NCI-H1436 (cell line): ENCODE data around the gene VCPKMT.
"Not testable (repeated sequence)": the region's sequence is repeated elsewhere in the genome, so short reads cannot be mapped to it uniquely, and the experiment has no call there.

Experiments used
- DNase-seq: peaks from one replicate; lab custom pipeline; 2025; lab: John Stamatoyannopoulos, UW

Gene VCPKMT

DNA sequence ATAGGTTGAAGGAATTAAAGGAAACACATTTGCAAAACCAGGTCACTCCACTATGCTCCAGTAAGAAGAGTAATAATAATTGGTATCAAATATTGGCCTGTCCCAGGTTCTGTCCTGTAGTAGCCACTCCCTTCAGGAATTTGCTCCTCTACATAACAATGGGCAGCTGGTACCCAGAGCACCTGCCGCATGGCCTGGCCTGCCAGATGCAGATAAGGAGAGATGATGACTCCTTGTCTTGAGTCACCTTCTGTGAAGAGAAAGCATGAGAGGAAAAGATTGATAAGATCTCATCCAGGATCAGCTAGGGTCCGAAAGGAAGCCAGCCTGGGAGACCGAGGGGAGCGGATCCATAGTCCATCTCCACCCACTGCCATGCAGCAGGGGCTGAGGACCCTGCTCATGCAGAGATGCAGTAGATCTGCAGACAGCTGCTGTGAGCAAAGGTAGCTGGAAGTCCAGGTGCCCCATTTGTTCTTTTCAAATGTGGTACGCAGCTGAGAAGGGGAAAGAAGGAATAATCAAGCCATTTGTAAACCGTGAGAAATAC is 24.3 kb downstream of the VCPKMT start:
- no peak for DNase-seq

- DNase-seq = no peak
Observed at GRCh38 chr14:50091240-50091913, 25.0 kb downstream of the VCPKMT start.

DNA sequence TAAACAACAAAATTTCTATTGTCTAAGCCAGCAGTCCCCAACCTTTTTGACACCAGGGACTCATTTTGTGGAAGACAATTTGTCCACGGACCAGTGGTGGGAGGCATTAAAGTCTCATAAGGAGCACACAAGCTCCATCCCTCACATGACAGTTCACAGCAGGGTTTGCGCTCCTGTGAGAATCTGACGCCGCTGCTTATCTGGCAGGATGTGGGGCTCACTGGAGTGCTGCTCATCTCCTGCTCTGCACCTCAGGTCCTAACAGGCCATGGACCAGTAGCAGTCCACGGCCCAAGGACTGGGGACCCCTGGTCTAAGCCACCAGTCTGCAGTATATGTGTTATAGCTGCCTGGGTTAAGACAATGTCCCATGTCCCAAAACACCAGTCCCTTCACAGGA is 27.2 kb downstream of the VCPKMT start:
- no peak for DNase-seq

DNA sequence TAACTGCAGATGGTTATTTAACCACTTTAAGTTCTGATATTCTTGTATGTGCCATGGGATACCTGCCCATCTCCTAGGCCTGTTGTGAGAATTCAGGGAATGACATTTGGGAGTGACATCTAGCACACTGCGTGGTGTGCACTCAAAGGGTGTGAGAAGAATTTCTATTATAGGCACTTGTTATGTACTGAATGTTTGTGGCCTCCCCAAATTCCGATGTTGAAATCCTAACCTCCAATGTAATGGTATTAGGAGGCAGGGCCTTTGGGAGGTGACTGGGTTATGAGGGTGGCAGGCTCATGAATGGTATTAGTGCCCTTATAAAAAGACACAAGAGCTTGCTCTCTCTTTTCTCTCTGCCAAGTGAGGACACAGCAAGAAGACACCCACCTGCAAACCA is 27.6 kb downstream of the VCPKMT start:
- DNase-seq = no peak

- no peak for DNase-seq
Observed at GRCh38 chr14:50088117-50088515, 28.3 kb downstream of the VCPKMT start.

DNA sequence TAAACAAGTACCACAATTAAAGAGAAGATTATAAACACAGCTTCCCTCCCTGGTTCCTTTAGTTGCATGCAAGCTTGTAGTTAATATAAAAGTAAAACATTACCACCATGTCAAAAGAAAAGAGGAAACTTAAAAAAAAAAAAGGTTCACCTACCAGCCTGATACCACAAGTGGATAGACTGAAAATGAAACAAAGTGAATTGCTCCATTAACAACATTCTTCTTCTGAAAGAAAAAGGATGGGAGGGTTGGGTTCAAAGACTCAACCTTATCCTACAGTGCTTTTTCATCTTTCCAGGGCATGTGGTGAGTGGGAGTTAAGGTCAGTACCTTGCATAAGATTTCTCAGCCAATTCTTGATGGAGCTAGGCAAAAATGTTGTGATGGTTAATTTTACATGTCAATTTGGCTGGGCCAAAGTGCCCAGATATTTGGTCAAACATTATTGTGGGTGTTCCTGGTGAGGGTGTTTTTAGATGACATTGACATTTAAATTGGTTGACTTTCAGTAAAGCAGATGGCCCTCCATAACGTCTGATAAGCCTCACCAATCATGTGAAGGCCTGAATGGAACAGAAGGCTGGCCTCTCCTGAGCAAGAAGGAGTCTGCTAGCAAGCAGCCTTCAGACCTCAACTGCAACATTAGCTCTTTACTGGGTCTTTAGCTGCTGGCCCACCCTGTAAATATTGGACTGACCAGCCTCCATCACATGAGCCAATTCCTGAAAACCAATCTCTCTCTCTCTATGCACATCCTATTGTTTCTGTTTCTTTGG is 28.8 kb downstream of the VCPKMT start:
- no peak for DNase-seq

- DNase-seq = no peak
Observed at GRCh38 chr14:50086321-50086711, 30.1 kb downstream of the VCPKMT start.

DNA sequence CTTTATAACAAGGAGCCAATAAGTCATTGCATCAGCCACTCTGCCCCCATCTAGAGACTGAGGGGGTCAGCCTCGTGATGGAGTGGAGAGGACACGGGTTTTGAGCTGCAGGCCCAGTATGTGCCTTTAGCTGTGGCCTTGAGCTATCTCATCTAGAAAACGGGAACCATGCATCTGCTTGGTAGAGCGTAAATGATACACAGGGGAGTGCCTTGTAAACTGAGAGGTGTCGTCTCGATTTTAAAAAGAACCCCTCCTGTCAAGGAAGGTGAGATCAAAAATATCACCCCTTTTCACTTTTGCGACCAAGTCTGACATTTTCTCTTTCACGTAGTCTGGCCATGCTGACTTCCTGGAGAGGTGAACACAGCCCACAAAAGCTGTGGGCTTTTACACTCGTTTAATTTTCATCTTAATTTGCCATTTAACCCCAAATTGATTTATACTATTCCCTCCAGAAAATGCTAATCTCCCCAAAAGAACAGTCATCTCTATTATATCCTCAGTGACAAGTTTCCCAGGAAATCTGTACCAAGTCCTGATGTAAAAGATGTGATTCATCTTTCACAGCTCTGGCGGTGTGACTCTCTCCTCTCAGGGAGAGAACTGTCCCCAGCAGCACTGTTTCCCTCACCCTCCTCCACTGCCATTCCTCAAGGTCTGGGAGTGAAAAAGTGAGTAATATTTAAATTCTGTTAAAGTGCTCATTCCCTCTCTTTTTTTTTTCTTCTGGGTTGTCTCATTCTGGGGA is 30.6 kb downstream of the VCPKMT start:
- no peak for DNase-seq

GRCh38 chr14:50084666-50085065 is 31.7 kb downstream of the VCPKMT start:
- no peak for DNase-seq

DNA sequence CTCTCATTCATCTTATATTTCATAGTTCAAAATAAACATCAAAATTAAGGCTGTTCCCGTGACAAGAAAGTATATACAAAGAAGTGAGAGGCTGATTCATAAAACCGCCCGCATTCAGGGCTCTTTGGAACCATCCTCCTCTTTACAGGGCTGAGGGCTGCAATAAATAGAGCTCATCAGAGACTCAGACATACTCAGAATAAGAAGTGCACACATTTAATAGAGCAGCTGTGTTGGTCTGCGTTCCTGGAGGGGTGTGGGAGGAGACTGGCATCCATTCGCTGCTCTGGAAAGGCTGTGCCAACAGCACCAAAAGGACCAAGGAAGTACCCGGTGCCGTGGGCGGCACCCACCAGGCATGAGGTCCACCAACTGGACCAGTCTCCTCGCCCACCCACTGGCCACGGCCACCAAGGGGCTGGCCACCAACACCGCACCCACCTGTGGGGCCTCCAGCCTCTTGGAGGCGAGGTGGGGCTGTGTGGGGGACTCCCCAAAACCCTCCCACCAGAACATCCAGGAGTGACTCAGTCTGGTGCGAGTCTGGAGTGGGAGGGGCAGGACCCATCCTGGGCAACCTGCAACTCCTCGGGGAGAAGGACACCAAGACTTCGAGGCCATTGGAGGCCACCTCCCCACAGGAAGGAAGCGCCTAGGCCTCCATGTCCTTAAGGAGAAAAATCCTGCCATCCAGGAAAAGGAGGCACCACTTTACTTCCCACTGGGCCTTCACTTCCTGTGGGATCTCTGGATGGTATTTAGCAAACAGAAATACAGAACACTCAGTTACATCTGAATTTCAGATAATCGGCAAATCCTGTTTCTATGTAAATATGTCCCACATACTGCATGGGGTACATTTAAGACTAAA is 32.7 kb downstream of the VCPKMT start:
- DNase-seq = no peak

DNA sequence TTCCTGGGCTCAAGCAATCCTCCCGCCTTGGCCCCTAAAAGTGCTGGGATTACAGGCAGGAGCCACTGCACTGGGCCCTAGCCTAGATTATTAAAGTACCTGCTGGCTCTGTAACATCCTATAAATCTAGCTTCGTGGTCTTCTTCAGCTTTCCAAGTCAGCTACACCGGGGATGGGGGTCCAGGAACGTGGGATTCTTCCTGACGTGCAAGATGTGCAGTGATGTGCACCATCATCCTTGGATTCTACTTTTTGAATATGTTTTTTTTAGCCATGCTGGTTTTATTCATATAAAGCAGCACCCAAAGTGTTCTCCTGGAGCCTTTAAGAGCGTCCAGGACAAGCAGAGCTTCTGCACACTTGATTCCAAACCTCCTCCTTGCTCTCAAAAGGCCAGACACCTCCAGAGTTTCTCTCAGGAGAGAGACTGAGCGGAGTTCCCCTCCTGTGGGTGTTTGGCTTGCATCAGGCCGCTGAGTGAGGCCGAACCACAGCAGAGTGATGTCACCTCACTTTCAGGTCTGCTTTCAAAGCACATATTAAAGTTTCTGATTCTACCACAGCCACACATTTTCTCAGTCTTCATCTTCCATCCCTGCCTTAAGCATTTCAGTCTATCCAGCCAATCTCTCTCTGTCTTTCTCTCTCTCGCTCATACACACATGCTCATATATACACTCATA is 33.4 kb downstream of the VCPKMT start:
- DNase-seq = no peak

DNA sequence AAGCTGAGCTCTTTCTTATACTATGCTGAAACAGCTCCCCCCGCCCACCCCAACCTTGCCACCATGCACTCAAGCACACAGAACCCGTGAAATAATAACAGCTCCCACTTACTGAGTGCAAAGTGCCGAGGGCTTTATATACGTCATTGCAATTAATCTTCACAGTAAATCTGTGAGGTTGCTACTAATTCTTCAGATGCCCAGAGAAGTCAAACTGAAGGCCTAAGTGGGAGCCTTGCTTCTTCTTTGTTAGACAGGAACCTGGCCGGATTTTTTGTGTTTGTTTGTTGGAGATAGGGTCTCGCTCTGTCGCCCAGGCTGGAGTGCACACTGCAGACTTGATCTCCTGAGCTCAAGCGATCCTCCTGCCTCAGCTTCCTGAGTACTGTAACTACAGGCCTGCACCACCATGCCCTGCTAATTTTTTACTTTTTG is 34.0 kb downstream of the VCPKMT start:
- DNase-seq = no peak

DNA sequence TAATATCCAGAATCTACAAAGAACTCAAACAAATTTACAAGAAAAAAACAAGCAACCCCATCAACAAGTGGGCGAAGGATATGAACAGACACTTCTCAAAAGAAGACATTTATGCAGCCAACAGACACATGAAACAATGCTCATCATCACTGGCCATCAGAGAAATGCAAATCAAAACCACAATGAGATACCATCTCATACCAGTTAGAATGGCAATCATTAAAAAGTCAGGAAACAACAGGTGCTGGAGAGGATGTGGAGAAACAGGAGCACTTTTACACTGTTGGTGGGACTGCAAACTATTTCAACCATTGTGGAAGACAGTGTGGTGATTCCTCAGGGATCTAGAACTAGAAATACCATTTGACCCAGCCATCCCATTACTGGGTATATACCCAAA is 37.3 kb downstream of the VCPKMT start:
- DNase-seq = not testable (repeated sequence)

- not testable (repeated sequence) for DNase-seq
Observed at GRCh38 chr14:50073663-50074062, 42.7 kb downstream of the VCPKMT start.

DNA sequence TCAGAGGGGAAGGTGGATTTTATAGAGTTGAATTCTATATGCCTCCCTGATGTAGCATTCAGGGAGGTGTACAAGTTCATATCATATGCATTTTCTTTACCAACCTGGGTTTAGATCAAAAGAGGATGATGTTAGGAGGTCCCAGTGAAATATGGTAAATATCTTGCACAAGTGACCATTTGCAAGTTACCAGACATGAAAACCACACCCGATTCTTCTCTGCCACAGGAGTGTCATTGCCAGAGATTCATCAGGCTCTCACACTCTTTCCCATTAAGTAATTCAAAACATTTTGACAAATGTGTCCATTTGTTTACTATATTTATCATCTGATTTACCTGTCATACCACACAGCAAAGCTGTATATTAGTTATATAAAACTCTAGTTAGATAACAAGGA is 44.0 kb downstream of the VCPKMT start:
- DNase-seq = no peak

- DNase-seq = no peak
Observed at GRCh38 chr14:50070840-50071548, 45.4 kb downstream of the VCPKMT start.

DNA sequence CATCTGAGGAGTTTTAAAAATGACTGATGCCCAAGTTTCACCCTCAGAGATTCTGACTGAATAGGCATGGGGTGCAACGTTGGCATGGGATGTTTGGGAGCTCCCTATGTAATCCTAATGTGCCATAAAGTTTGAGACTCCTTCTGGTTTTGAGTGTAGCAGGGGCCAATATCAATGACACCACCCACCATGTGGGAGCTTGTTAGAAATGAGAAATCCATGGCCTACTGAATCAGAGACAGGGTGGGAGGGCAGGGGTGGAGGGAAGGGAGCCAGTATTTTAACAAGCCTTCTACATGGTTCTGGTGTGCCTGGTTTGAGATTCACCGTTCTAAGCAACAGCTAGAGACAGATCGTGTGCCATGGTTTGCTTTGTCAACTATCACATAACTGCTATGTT is 46.1 kb downstream of the VCPKMT start:
- DNase-seq = no peak

DNA sequence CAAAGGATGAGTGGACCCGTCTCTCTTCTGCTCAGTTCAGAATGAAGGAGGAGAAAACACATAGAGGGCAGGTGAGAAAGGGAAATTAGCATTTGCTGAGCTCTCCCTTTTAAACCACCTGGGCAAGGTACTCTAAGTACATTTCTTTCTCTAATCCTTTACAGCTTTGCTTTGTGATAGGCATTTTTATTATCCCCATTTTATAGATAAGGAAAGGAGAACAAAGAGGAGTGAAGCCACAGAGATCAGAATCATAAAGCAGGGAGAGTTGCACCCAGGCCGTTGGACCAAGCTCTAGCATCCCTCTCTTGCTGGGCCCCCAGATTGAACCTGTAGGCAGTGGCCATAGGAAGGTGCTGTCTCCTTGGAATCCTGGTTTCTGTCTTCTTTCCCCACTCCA is 47.0 kb downstream of the VCPKMT start:
- no peak for DNase-seq

GRCh38 chr14:50068496-50068895 is 47.9 kb downstream of the VCPKMT start:
- no peak for DNase-seq

- DNase-seq = no peak
Observed at GRCh38 chr14:50067723-50068495, 48.5 kb downstream of the VCPKMT start.
